ENCODE results near the gene NSMCE1. TPM values are rescaled to one million over a fixed set of nuclear protein-coding genes. Genes with fewer than 3 reads are reported as not detected.

Gene NSMCE1, protein sequence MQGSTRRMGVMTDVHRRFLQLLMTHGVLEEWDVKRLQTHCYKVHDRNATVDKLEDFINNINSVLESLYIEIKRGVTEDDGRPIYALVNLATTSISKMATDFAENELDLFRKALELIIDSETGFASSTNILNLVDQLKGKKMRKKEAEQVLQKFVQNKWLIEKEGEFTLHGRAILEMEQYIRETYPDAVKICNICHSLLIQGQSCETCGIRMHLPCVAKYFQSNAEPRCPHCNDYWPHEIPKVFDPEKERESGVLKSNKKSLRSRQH
- 46.1 TPM for total RNA-seq

DNA sequence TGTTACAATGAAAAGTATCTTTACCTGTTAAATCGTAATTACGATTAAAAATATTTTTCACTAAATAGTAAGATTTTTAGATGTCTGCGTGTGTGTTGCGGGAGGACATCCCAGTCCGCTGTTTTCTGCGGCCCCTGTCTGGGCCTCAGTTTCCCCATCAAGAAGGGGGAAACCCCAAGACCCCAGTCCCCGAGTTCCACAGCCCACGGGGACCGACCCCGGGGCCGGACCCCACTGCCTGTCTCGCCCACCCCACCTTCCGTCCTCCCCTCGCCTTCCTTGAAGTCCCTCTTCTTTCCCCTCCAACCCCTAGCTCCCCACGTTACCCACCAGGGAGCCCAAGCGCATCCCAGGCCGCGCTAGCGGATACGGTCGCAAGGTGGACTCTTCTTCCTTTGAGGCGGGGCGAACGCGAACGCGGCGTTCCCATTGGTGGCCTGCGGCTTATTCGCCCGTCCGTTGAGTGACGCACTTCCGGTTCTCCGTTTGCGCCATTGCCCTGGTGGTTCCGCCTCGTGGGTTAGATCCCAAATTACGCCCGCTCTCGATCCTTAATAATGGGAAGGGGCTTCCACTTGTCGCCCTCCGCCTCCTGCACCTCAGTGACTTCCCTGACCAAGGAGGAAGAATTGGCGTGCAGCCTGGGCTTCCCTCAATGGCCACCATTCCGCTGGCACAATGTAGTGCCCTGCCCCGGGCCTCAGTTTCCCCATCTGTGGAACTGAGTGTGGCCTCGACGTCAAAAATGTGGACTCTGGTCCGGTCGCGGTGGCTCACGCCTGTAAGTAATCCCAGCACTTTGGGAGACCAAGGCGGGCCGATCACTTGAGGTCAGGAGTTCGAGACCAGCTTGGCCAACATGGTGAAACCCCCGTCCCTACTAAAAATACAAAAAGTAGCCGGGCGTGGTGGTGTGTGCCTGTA is at the start of gene NSMCE1:
NSMCE1 (minus strand) TSS at position 397 of the 924 bp plus-strand sequence. CDS start 11,202 bp downstream, outside the sequence.

GRCh38 chr16:27313422-27314160 is 45.0 kb upstream of the NSMCE1 start, which contains the start of gene IL4R:
TSS of gene IL4R (plus strand) at chr16:27313974. CDS start at chr16:27340204, 26,230 bp downstream.

DNA sequence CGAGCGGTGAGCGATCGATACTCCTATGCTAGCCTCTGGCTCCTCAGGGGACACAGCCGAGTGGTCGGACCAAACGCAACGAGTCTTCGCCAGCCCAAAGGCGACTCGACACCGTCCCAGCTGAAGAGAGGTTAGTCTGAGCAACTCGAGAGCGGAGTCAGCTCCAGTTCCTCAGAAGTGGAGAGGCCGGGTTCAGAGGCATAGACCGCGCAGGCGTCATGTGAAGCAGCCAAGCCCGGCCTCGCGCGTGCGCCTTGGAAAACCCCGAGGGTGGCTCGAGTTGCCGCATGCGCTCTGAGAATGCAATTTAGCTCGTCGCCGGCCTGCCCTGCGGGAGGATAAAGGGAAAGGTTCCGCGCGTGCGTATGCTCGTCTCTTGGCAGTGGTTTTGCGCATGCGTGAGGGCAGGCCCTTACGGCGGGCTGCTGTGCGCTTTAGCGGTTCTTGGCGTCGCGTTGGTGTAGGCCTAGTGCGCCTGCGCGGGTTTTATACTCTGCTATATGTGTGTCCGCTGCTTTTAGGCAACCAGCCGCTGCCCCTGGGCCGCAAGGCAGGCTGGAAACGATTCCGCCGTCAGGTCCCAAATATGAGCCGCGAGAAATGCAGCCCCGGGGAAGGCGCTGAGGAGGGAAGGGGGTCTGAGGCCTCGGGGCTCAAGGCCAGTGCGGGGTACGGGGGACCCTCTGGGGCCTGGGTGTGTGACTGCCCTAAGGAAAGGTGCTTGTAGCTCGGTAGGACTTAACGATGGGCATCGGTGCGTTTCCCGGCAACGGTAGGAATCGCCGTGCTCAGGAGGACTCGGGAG is 64.9 kb downstream of the NSMCE1 start, which contains the start of gene KDM8:
KDM8 (plus strand) TSS at position 20 of the 805 bp plus-strand sequence. CDS start 6,598 bp downstream, outside the sequence.

Other genes with a start within 250 kb of the NSMCE1 start
- gene C16orf82, start 201.8 kb downstream of the NSMCE1 start, total RNA-seq: 0.46 TPM
- 3.2 TPM for gene KDM8, start 65.2 kb downstream of the NSMCE1 start, total RNA-seq
- gene IL4R, start 45.2 kb upstream of the NSMCE1 start, total RNA-seq: 3.5 TPM
- 0.69 TPM for gene IL21R, start 133.4 kb upstream of the NSMCE1 start, total RNA-seq